HG02571 (cell line): Measurements from ENCODE around the gene LRRC40.

Experiments used
- ATAC-seq: cut with Tn5 transposase; IDR thresholded peaks from one replicate; pipeline ENCODE4 v1.9.1; 2021; ENCODE audit warnings: mild to moderate bottlenecking, moderate library complexity; ENCODE audit not compliant: unreplicated experiment

Gene LRRC40

DNA sequence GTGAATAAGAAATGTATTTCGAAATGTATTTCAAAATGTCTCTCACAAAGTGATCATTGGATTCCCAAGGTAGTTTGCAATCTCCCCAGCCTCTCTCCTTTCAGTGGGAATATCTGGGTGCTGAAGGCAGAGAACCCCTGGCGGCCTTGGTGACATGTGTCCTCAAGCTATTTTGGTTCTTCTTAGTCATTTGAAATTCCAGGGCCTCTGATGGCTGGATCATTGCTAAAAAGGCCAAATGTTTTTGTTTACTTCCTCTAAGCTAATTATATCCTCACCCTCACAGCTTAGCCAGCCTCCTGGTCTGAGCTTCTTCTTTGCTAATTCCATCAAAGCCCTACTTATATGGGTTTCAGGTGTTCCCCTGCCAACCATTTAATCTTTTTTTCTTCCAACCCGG lies 71.2 kb downstream of the LRRC40 start:
- ATAC-seq, result no peak

GRCh38 chr1:70117046-70117445 lies 88.3 kb downstream of the LRRC40 start:
- no peak for ATAC-seq

- no peak for ATAC-seq
These were observed 90.1 kb downstream of the LRRC40 start for GRCh38 chr1:70115315-70115714.

DNA sequence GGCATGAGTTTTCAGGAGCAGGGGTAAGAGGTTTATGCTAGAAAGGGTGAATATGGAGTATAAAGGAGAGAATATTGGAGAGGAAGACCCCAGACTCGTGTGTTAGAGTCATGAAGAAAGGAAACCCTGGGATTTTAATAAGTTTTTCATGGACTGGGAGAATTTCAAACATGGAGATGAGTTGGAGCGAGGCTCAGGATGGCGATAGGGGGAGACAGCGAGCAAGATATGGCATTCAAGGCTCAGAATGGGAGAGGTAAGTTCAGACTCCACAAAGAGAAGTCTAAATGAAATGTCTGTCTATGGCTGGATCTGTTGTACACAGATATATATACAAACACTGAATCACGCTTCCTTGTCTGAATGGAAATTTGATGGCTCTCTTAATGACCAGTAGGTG lies 92.5 kb downstream of the LRRC40 start:
- no peak for ATAC-seq

DNA sequence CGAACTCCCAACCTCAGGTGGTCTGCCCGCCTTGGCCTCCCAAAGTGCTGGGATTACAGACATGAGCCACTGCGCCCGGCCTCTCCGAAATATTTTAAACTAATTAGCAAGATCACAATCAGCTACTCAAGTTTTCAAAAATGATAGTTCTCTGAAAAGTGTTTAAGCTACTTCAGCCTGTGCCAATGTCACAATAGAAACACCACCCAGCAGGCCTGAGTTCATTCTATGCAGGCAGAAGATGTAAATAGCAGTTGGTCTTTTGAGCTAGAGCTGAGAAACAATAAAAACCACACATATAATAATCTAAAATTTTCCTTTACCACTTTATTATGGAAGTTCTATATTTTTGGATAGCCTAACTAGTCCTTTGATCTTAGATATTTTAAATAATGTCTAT lies 96.1 kb downstream of the LRRC40 start:
- ATAC-seq, result no peak

- ATAC-seq, result no peak
These were observed 101.6 kb downstream of the LRRC40 start for GRCh38 chr1:70103770-70104169.

DNA sequence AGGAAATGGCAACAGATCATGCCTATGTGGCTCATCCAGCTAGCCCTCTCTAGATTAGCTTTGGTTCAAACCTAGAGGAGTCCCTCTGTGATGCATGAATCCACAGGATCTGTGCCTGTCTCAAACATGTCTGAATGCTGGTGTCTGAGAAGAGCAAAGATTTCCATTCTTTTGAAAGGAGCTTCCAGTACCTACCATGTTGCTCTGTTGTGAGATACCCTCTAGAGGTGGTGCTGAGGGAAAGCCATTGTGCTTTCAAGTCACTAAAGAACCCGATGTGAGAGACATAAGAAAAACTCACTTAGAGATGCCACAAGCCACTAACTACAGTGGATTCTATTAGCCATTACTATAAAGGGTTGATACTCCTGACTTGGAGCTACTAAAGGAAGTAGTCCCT lies 103.6 kb downstream of the LRRC40 start:
- ATAC-seq, result no peak

- no peak for ATAC-seq
These were observed 104.1 kb downstream of the LRRC40 start for GRCh38 chr1:70101231-70101630.
